ENCODE results near the gene ADPRS. TPM values are rescaled to one million over a fixed set of nuclear protein-coding genes. Genes with fewer than 3 reads are reported as not detected.

The ADPRS gene
- polyA plus RNA-seq, 1 experiment: 46.4 TPM

DNA sequence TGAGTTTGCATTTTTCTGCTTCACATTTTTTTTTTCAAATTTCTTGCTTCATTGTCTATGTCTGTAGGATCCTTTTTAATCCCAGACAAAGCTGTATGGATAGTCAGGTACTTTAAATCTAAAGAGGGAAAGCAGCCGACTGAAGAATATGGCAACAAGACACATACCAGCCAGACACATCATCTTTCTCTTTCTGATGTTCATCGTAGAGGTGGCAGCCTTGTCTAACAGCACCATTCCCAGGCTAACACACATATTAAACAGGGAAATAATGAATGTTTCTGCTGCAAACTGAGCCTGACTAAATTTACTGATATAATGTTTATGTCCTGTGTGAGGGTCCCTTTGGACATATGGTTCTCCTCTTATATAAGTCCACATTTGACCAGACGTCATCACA lies 8.5 kb upstream of the ADPRS start:
- H3K36me3 ChIP-seq (ENCODE audit: control insufficient read depth, insufficient read depth, low read length): no peaks in the 10 kb centered on the region
- no peaks in the 10 kb centered on the region for H3K27me3 ChIP-seq (ENCODE audit: control insufficient read depth, insufficient read depth, low read length)
- no peak for DNase-seq (ENCODE audit: low read depth)
- no peak overlapping the region for H3K4me3 ChIP-seq (ENCODE audit: low read depth, low read length)
- ChIA-PET CTCF (no interaction called here), POLR2A (no interaction called here)
- TF ChIP-seq, protein P1, sequence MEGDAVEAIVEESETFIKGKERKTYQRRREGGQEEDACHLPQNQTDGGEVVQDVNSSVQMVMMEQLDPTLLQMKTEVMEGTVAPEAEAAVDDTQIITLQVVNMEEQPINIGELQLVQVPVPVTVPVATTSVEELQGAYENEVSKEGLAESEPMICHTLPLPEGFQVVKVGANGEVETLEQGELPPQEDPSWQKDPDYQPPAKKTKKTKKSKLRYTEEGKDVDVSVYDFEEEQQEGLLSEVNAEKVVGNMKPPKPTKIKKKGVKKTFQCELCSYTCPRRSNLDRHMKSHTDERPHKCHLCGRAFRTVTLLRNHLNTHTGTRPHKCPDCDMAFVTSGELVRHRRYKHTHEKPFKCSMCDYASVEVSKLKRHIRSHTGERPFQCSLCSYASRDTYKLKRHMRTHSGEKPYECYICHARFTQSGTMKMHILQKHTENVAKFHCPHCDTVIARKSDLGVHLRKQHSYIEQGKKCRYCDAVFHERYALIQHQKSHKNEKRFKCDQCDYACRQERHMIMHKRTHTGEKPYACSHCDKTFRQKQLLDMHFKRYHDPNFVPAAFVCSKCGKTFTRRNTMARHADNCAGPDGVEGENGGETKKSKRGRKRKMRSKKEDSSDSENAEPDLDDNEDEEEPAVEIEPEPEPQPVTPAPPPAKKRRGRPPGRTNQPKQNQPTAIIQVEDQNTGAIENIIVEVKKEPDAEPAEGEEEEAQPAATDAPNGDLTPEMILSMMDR (IDR thresholded peaks at IDR 0.05; ENCODE audit: insufficient read depth, low read depth, low read length): no peak

DNA sequence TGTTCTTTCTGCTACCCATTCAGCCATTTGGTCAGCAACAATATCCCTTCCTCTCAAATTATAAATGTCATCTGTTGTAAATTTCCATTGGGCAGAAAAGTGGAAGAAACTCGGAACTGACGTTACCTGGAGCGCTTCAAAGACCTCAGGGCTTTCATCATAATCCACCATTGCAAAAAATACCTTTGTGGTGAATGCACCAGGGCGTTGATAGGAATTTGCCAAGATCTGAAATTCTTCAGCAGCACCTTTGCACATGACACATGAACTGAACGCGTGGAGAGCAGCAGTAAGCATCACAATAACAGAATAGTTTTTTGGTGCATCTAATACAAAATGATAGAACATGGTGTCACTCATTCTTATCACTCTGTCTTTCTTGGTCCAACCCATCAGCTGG lies 7.9 kb upstream of the ADPRS start:
- no peak for DNase-seq (ENCODE audit: low read depth)
- Histone ChIP-seq H3K36me3 (ENCODE audit: control insufficient read depth, insufficient read depth, low read length) (no peaks in the 10 kb centered on the region), H3K27me3 (ENCODE audit: control insufficient read depth, insufficient read depth, low read length) (no peaks in the 10 kb centered on the region), H3K4me3 (ENCODE audit: low read depth, low read length) (no peak overlapping the region)
- CTCF ChIA-PET: no interaction called here
- TF ChIP-seq, protein P1 (IDR thresholded peaks at IDR 0.05; ENCODE audit: insufficient read depth, low read depth, low read length): no peak
- POLR2A ChIA-PET: no interaction called here

DNA sequence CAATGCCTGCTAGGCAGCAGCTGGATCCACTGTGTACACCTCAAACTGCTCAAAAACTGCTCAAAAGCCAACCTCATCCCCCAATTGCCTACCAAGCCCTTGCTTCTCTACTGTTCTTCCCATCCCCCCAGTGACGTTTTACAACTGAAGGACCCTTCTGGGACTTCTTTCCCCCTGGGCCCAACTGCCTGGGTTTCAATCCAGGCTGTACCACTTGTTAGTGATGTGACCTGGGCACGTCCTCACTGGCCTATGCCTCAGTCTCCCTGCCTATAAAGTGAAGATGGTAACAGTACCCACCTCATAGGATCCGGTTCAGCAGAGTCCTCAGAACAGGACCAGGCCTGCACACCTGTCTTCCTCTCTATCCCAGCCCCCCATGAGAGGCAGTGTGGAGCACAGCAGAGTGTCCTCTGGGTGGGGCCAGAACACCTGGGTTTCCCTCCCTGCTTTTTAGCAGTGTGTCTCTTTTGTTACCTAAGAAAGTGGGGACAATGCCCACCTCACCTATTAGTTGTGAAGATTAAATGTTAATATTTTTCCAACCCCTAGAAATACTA lies 6.7 kb upstream of the ADPRS start:
- ChIA-PET CTCF (no interaction called here), POLR2A (no interaction called here)
- Histone ChIP-seq H3K36me3 (ENCODE audit: control insufficient read depth, insufficient read depth, low read length) (no peaks in the 10 kb centered on the region), H3K27me3 (ENCODE audit: control insufficient read depth, insufficient read depth, low read length) (no peaks in the 10 kb centered on the region), H3K4me3 (ENCODE audit: low read depth, low read length) (no peak overlapping the region)
- TF ChIP-seq, protein P1 (IDR thresholded peaks at IDR 0.05; ENCODE audit: insufficient read depth, low read depth, low read length): no peak
- DNase-seq (ENCODE audit: low read depth): no peak

DNA sequence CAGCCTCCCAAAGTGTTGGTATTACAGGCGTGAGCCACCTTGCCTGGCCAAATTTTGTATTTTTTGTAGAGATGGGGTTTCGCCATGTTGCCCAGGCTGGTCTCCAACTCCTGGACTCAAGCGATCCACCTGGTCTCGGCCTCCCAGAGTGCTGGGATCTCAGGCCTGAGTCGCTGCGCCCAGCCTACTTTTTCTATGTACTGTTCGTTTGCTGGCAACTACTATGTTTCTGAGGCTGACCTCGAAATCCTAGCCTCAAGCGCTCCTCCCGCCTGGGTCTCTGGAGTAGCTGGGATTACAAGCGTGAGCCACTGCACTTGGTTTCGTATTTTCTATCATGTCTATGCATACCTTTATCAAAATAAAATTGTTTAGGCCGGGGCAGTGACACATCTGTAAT lies 5.5 kb upstream of the ADPRS start:
- no peak overlapping the region for H3K4me3 ChIP-seq (ENCODE audit: low read depth, low read length)
- TF ChIP-seq, protein P1 (IDR thresholded peaks at IDR 0.05; ENCODE audit: insufficient read depth, low read depth, low read length): no peak

DNA sequence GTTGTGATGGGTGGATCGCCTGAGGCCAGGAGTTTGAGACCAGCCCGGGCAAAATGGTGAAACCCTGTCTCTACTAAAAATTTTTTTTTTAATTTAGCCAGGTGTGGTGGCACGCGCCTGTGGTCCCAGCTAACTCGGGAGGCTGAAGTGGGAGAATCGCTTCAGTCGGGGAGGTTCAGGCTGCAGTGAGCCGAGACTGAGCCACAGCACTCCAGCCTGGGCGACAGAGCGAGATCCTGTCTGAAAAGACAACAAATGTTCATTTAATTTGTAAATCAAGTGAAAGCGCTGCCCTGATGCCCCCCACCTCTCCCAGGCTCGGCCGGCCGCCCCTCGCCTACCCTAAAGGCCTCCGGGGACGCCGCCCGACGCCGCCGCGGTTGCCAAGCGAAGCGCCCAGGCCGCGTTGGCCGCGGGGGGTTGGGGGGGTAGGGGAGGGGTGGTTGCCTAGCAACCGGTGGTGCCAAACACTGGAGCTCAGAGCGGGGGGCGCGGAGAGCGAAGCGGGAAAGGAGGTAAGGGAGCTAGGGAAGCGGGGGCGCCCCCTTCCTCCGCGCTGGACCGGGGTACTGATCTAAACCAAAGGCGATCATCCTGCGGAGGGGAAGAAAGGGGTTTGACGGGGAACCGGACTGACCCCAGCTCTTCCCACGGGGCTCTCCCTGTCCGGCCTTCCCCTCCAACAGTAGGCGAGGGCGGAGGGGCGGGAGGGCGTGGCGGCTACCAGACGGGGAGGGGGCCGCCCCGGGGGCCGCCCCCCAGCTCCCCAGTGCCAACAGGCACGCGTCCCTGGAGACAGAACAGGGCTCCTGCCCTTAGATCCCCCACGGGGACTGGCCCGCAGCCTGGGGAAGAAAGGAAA lies 4.8 kb upstream of the ADPRS start, which contains the start of gene TEKT2:
TEKT2 (plus strand) TSS at position 460 of the 862 bp plus-strand sequence. CDS start 828 bp downstream, outside the sequence.
- CTCF ChIA-PET: interaction anchor here (0.6 to 1.2 kb wide), 2 partner anchors 48 to 65 kb away, joined by 3 read pairs; partner anchors contain the start of gene TRAPPC3
- no peak for DNase-seq (ENCODE audit: low read depth)
- Histone ChIP-seq H3K4me3 (ENCODE audit: low read depth, low read length) (peak within 1 kb of the TSS; percentile 44), H3K27me3 (ENCODE audit: control insufficient read depth, insufficient read depth, low read length) (no peaks in the 10 kb centered on the region), H3K36me3 (ENCODE audit: control insufficient read depth, insufficient read depth, low read length) (no peaks in the 10 kb centered on the region)
- POLR2A ChIA-PET: no interaction called here
- TF ChIP-seq, protein P1 (IDR thresholded peaks at IDR 0.05; ENCODE audit: insufficient read depth, low read depth, low read length): no peak

More for the DNA sequence above, 5.5 kb upstream of the ADPRS start:
- CTCF ChIA-PET: interaction anchor here (1.2 kb wide), 1 partner anchor 66 kb away, joined by 3 read pairs; the partner anchor contains the start of gene TRAPPC3
- DNase-seq (ENCODE audit: low read depth): no peak
- POLR2A ChIA-PET: no interaction called here
- Histone ChIP-seq H3K27me3 (ENCODE audit: control insufficient read depth, insufficient read depth, low read length) (no peaks in the 10 kb centered on the region), H3K36me3 (ENCODE audit: control insufficient read depth, insufficient read depth, low read length) (no peaks in the 10 kb centered on the region)

Data from BJ (cell line).